Stomach (tissue), 9 donors: ENCODE results near the gene LIG1. TPM values are rescaled to one million over a fixed set of nuclear protein-coding genes. Genes with fewer than 3 reads are reported as not detected.

Experiments used
- DNase-seq, 2 donors: peaks; one replicate each; pipeline versions ENCODE4 v3.0.0 to v3.0.0-alpha.2; 2013 to 2019
- H3K27ac ChIP-seq, 5 donors: fragments of 200-600 bp in 4 of 5; sonication (generic) in 4 of 5; one replicate each; pipeline ENCODE4 v1.5.1; 2013 to 2019; ENCODE audit warnings: mild to moderate bottlenecking in 1 of 5, moderate library complexity in 1 of 5
- H3K27me3 ChIP-seq, 3 donors: fragments of 200-600 bp; sonication (generic); one replicate each; pipeline ENCODE4 v1.5.1; 2017 to 2019; ENCODE audit warnings: mixed run types in 1 of 3
- H3K36me3 ChIP-seq, 4 donors: fragments of 200-600 bp; sonication (generic); 1 replicate in 3 of 4; 2 replicates in 1 of 4; pipeline ENCODE4 v1.5.1; 2016 to 2019
- H3K4me1 ChIP-seq, 4 donors: fragments of 200-600 bp; sonication (generic); one replicate each; pipeline ENCODE4 v1.5.1; 2016 to 2019
- H3K4me3 ChIP-seq, 4 donors: fragments of 200-600 bp; sonication (generic) in 3 of 4; one replicate each; pipeline ENCODE4 v1.5.1; 2016 to 2019; ENCODE audit warnings: mild to moderate bottlenecking in 1 of 4
- H3K9me3 ChIP-seq, 4 donors: fragments of 200-600 bp; sonication (generic); one replicate each; pipeline ENCODE4 v1.5.1; 2016 to 2019
- CTCF ChIP-seq, 7 experiments: fragments of 450-650 bp in 4 of 7; fragments of 200-600 bp in 3 of 7; sonication (generic) in 3 of 7; IDR thresholded peaks; one replicate each; pipeline ENCODE4 v1.5.1; 2016 to 2019; ENCODE audit warnings: antibody characterized with exemption in 7 of 7, control low read depth in 2 of 7, mild to moderate bottlenecking in 1 of 7
- EP300 ChIP-seq: sonication (generic); formaldehyde crosslinking; IDR thresholded peaks from one replicate; pipeline ENCODE4 v1.6.1; 2017; ENCODE audit warnings: antibody characterized with exemption
- POLR2A ChIP-seq, 4 donors: fragments of 450-650 bp; IDR thresholded peaks; one replicate each; pipeline ENCODE4 v1.6.1; 2016; ENCODE audit warnings: antibody characterized with exemption in 4 of 4, control low read depth in 2 of 4, mild to moderate bottlenecking in 1 of 4, moderate library complexity in 1 of 4
- POLR2AphosphoS5 ChIP-seq, 3 donors: sonication (generic); formaldehyde crosslinking; IDR thresholded peaks; one replicate each; pipeline ENCODE4 v1.6.1; 2016; ENCODE audit warnings: antibody characterized with exemption in 3 of 3
- WGBS, 5 donors: extraction: QIAGEN DNeasy Blood & Tissue Kit in 3 of 5; methylation state at CpG; one replicate each; pipeline versions ENCODE4 v1.1.5 to v1.1.7; 2013 to 2018; 5-methylcytosine and 5-hydroxymethylcytosine counted together
- intact Hi-C: fragments of 100-400 bp; cut with DNase I; formaldehyde crosslinking; loops from one replicate; pipeline ENCODE4 v1.15.1; 2023; ENCODE audit warnings: low total_unique reads
- polyA plus RNA-seq, 3 donors: library from polyadenylated mRNA; stranded (reverse); fragments of 200-250 nt; gene quantifications; one replicate each; pipeline ENCODE4 v1.2.3, GENCODE V29; 2013
- total RNA-seq, 5 donors: library from RNA; depleted of rRNA; stranded (reverse); fragments of >200 nt; gene quantifications; one replicate each; pipeline versions ENCODE4 v1.1.0 to v1.2.3, GENCODE V29; 2014 to 2016
- donor health status: healthy with polysubstance abuse.
- donor health status: Bipolar disorder and iron deficiency.
- donor health status: healthy.

Gene LIG1
- total and polyA plus RNA-seq, 8 donors = 15.9 to 48.2 (median 19.0) TPM

- H3K4me3 ChIP-seq = no peak overlapping the region
- peak overlapping the region in 3 of 5 donors; percentile 87 to 93 (median 87) for H3K27ac ChIP-seq
- WGBS, 5 donors = 77 to 84% (median 83%) methylated on average over 15 of the region's 15 CpGs
Measured at GRCh38 chr19:48108997-48109782, 61.0 kb downstream of the LIG1 start.

GRCh38 chr19:48103922-48104321, 66.2 kb downstream of the LIG1 start:
- H3K36me3 ChIP-seq = peaks cover 0 to 26% (median 10%) of the 10 kb centered on the region in 4 donors
- TF ChIP-seq CTCF (IDR thresholded peaks at IDR 0.05) (no peak), EP300 (no peak), POLR2AphosphoS5 (IDR thresholded peaks at IDR 0.05) (no peak)
- H3K9me3 ChIP-seq = no peaks in the 10 kb centered on the region
- no peaks in the 10 kb centered on the region for H3K27me3 ChIP-seq
- 90 to 100% (median 96%) methylated on average over 4 to 5 of the region's 5 CpGs for WGBS, 5 donors
- H3K4me3 ChIP-seq = no peak overlapping the region
- intact Hi-C loops = no loop called here
- H3K27ac ChIP-seq = no peak overlapping the region
- peaks cover 0 to 17% (median 14%) of the 10 kb centered on the region in 4 donors for H3K4me1 ChIP-seq
- DNase-seq = no peak

More at GRCh38 chr19:48108997-48109782, 61.0 kb downstream of the LIG1 start:
- DNase-seq = no peak
- H3K27me3 ChIP-seq = no peaks in the 10 kb centered on the region
- H3K36me3 ChIP-seq = peaks cover 0 to 6% (median 3%) of the 10 kb centered on the region in 4 donors
- H3K4me1 ChIP-seq = peaks cover 0 to 38% (median 27%) of the 10 kb centered on the region in 4 donors
- H3K9me3 ChIP-seq = no peaks in the 10 kb centered on the region
- TF ChIP-seq EP300 (no peak), POLR2A (IDR thresholded peaks at IDR 0.05) (no peak), CTCF (IDR thresholded peaks at IDR 0.05) (no peak), POLR2AphosphoS5 (IDR thresholded peaks at IDR 0.05) (no peak)
- intact Hi-C loops = no loop called here

- no peak overlapping the region for H3K4me3 ChIP-seq
- no peak overlapping the region for H3K27ac ChIP-seq
- TF ChIP-seq POLR2AphosphoS5 (IDR thresholded peaks at IDR 0.05) = no peak
- TF ChIP-seq CTCF (IDR thresholded peaks at IDR 0.05) = peak in 4 of 7 experiments; percentile 19 to 56 (median 35)
- WGBS, 5 donors = 48 to 58% (median 51%) methylated on average over 13 of the region's 13 CpGs
- peaks cover 0 to 13% (median 11%) of the 10 kb centered on the region in 4 donors for H3K4me1 ChIP-seq
- intact Hi-C loops = no loop called here
- H3K9me3 ChIP-seq = no peaks in the 10 kb centered on the region
- no peaks in the 10 kb centered on the region for H3K27me3 ChIP-seq
- DNase-seq = peak in 1 of 2 donors; percentile 38
- peaks cover 0 to 30% (median 11%) of the 10 kb centered on the region in 4 donors for H3K36me3 ChIP-seq
Measured at GRCh38 chr19:48102870-48103751, 67.0 kb downstream of the LIG1 start.

- Histone ChIP-seq H3K9me3 (peaks cover 0 to 25% (median 9%) of the 10 kb centered on the region in 4 donors), H3K4me3 (no peak overlapping the region), H3K36me3 (peaks cover 0 to 66% (median 41%) of the 10 kb centered on the region in 4 donors), H3K27me3 (no peaks in the 10 kb centered on the region), H3K27ac (no peak overlapping the region), H3K4me1 (no peaks in the 10 kb centered on the region)
- WGBS, 5 donors = 77 to 89% (median 88%) methylated on average over 4 of the region's 4 CpGs
- TF ChIP-seq EP300 (no peak), POLR2AphosphoS5 (IDR thresholded peaks at IDR 0.05) (no peak), CTCF (IDR thresholded peaks at IDR 0.05) (no peak), POLR2A (IDR thresholded peaks at IDR 0.05) (no peak)
- intact Hi-C loops = no loop called here
- DNase-seq = no peak
Measured at GRCh38 chr19:48095612-48096175, 74.5 kb downstream of the LIG1 start.
